HG02852 (cell line): Measurements from ENCODE around the gene LIG3.
"Not testable (repeated sequence)": the region's sequence is repeated elsewhere in the genome, so short reads cannot be mapped to it uniquely, and the experiment has no call there.

Experiments used
- ATAC-seq: cut with Tn5 transposase; IDR thresholded peaks from one replicate; pipeline ENCODE4 v1.9.1; 2021; ENCODE audit warnings: mild to moderate bottlenecking, moderate library complexity; ENCODE audit not compliant: unreplicated experiment

LIG3 gene

DNA sequence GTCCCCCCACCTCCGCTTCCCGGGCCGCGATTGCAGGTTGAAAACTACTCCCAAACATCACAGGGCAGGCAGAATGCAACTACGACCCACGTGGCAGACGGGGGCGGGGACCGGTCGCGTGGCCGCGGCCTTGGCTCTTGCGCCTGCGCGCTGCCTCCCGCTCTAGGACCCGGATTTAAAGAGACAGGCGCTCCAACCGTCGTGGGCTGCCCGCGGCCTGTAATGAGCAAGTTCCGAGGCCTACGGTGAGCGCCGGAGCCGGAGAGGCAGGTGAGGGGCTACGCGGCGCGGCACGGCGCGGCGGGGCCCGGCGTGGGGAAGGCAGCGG, at the start of gene LIG3:
LIG3 (plus strand) TSS at position 160 of the 328 bp plus-strand sequence. CDS start 2,494 bp downstream, outside the sequence.
- peak; percentile 84 for ATAC-seq

DNA sequence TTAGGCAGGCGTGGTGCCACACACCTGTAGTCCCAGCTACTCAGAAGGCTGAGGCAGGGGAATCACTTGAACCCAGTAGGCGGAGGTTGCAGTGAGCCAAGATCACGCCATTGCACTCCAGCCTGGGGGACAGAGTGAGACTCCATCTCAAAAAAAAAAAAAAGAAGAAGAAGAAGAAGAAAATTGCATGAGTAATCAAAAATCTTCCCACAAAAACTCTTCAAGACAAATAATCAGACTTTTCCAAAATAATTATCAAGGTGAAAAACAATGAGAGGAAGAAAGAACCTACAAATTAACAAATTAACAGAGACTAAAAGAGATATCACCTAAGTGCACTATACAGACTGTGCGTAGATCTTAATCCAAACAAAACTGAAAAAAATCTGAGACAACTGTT, 29.5 kb upstream of the LIG3 start:
- not testable (repeated sequence) for ATAC-seq

DNA sequence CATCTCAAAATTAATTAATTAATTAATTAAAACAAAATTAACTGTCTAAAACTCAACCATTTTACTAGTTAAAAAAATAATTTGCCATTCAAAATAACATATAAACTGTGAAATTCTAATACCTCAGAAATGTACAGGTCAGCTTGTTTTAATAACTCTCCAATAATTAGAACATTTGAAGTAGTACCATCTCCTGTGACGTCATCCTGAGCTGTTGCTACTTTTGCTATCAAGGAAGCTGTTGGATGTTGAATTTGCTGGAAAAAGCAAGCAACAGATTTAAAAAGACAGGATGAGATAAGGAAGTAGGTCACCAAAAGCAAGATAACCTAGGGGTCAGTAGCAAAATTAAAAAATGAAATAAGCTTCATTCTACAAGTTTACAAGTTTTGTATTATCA, 21.9 kb upstream of the LIG3 start:
- ATAC-seq: no peak

DNA sequence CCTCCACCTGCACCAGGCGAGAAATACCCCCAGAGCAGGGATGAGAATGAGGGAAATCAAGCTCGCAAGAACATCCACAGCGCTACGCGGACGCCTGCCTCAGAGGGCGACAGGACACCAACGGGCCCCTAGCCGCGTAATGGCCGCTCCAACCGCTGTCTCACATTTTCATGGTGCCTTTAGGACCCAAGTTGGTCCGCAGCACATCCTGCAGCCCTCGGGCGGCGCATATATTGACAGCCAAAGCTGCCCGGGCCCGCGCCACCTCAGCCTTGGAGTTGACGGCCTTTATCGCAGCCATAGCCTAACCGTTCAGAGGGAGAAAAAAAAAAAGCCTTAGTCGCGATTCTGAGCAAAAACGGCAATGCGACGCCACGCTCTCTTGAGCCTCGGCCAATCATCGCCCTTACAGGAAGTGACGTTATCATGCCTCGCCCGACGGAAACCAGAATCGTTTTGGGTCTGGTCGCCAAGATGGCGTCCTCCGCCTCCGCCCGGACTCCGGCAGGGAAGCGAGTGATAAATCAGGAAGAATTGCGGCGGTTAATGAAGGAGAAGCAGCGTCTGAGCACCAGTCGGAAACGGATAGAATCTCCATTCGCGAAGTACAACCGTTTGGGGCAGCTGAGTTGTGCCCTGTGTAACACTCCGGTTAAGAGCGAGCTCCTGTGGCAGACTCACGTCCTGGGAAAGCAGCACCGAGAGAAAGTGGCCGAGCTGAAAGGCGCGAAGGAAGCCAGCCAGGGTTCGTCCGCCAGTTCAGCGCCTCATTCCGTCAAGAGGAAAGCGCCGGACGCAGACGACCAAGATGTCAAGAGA, 19.0 kb upstream of the LIG3 start, which contains the start of the genes CCT6B and ZNF830:
CCT6B (minus strand) TSS at position 368 of the 819 bp plus-strand sequence; CDS start at position 301, 67 bp downstream.
ZNF830 (plus strand) TSS at position 448 of the 819 bp plus-strand sequence; CDS start at position 475, 27 bp downstream.
- peak; percentile 88 for ATAC-seq

DNA sequence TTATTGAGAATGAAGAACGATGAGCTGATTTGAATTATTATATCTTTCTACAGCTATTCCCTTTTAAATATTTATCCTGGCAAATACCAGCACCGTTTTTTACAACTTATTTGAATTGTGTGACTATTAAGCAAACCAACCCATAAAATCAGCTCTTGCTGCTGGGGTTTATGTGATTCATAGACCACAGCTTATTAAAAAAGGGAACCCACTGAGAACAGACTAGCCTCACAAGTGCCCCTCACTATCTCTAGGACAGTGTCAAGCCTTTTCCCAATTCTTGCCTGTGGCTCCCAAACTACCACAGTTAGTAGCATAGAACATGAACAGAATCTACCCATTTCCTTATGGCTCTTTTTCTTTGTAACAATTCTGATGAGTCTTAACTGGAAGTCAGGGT, 6.1 kb upstream of the LIG3 start:
- no peak for ATAC-seq

DNA sequence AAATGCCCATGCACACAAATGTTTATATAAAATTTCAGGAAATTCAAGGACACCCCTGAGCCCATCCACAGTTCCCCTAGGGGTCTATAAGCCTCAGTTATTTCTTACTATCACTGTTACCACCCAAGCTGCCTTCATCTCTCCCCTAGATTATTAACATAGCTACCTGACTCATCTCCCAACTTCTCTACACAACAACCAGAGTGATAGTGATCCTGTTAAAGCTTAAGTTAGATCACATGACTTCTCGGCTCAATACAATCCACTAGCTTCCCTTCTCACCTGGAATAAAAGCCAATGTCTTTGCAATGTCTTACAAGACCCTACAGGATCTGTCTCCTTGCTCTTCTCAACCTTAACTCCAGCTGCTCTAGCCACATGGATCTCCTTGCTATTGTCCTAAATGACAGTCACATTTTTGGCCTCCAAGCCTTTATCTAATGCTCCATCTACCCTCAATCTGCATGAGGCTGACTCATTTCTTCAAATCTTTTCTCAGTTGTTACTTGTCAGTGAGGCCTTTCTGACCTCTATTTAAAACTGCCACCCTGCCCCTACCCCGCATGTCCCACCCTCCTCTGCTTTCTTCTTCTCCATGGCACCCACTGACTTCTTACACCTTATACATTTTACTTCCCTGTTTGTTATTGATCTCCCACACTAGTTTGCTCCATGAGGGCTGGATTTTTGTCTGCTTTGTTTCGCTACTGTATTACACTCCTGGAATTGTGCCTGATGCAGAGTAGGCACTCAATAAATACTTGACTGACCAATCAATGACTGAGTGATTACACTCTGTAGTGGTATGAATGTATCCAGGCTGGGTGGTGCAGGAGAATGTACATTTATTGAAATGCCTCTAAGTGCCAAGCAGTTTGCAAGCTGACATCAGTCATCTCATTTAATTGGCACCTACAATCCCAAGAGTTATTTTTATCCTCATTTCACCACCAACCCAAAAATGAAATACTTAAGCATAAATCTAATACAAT, 5.2 kb upstream of the LIG3 start:
- no peak for ATAC-seq

DNA sequence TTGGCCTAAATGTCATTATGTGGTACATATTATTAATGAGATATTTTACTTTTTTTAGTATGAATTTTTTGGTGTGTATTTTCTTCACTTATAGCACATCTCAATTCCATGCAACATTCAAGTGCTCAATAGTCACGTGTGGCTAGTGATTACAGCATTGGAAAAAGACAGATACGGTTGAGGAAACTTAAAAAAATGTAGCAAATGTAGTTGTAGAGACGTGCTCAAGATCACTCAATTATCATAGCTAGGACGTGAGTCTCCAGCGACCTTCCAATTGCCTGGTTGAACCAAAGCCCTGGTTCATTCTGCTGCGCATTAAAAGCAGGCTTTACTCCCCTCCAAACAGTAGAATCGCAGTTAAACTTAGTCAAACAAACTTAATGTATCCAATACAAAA, 1.2 kb upstream of the LIG3 start:
- no peak for ATAC-seq

DNA sequence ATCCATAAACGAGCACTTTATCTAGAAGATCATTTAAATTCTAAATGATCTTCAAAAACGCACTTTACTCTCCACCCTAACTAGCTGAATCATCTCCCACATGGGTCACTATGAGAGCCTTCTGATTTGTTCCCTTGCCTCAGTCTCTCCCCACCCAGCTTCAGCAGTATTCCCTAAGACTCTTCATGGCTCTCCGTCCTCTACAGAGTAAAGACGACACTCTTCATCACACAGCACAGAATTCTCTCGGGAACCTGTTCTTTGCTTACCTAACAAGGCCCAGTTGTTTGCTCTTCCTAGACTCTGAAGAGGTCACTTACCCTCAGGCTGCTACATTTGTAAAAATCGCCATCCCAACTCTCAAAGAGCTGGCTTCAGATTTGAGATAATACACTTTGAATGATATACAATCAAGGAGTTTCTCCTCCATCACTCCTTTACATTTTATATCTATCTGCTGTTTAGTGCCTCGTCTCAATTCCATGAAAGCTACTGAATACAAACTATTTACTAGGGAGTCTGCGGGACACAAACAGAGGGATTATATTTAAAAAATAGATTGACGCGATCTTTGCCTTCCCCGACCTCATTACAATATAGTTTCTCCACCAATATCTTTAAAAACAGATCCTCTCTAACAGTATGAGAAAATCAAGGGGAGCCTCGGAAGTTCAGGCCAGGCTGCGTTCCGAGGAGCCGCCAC, 511 bp upstream of the LIG3 start:
- no peak for ATAC-seq

DNA sequence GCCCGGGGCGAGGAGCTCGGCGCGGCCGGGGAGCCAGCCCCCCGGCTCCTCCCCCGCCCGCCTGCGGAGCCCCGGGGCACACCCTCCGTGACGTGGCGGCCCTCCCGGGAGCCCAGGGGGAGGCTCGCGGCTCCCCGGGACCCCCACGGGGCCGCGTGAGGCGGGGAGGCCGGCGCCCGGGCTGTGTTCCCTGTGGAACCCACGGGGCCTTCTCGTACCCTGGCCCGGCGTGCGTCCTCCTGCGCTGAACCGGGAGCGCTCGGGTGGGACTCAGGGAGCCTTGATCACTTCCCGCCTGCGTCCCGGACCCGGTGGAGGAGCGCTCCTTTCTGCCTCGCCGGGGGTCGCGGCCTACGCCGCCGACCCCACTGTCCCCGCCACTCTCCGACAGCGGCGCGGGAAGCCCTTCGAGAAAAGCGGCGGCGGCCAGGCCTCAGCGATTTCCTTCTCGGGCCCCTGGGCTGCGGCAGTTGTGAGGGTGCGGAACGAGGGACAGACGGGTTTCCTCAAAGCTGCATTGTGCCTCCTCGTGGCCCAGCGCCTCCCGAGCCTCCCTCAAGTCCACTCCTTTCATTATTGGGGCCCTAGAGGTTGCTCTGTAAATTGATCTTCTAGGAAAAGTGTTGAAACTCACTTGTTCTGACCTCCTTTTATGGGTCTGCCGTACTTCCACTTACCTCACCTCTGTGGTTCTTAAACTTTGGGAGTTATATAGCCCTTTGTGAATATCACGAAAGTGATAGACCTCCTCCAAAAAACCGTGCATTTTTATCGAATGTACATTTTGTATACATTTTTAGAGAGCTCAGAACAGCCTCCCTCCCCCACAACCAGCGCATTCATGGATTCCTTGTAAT, 597 bp downstream of the LIG3 start:
- peak; percentile 78 for ATAC-seq

DNA sequence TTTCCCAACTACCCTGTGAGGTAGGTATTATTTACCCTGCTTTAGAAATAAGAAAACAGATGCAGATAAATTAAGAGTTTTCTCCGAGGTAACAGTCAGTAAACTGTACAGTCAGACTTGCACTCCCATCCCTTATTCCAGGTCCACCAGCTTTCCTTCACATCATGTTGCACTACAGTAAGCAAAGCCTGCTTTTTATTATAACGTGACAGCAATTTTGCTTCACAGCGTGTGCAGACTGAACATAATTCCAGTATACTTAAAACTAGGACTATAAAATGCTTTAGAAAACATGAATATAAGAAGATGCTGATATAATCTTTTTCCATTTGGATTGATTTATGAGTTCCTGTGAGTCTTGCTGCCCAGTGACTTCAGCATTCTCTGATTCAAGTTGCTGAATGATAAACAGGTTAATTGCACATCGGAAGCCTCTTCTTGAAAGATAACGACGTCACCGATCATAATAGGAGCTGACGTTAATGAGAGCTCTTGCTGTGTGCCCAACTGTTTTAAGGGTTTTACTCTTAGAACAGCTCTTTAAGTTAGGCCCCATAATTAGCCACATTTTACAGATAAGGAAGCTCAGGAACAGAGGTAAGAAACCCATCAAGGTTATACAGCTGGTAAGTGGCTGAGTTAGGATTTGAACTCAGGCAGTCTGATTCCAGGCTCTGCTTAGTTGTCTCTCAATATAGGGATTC, 1.4 kb downstream of the LIG3 start:
- ATAC-seq: no peak

DNA sequence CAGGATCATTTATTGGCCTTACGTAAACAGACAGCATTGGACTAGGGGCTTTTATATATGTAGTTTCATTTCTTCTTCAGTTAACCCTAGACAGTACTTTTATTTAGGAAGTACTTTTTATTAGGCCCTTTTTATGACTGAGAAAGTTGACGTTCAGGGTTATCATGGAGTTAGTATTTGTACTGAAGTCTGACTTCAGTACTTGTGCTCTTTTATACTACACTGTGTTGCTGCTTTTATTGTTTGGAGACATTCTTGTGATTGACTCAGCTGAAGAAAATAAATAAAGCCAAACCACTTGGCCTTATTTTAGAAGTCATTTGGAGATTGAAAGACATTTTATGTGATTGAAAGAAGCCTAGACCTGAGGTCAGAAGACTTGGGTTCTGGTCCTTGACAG, 6.9 kb downstream of the LIG3 start:
- ATAC-seq: no peak

DNA sequence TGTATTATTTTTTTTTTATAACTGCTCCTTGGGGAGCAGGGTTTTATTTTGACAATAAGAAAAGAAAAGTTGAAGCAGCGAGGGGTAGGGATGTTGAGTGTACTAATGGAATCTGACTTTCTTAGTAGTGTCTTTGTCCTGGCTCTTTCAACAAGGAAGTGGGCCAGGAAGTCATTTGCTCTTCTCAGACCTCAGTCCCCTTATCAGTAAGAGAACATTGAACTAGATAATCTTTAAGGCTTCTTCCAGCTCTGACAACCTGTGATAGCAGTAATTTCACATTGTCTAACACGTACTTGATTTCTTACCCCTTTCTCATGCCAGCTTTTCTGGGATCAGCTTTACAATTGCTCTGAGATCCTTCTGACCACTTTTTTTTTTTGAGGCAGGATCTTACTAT, 8.3 kb downstream of the LIG3 start:
- ATAC-seq: no peak

DNA sequence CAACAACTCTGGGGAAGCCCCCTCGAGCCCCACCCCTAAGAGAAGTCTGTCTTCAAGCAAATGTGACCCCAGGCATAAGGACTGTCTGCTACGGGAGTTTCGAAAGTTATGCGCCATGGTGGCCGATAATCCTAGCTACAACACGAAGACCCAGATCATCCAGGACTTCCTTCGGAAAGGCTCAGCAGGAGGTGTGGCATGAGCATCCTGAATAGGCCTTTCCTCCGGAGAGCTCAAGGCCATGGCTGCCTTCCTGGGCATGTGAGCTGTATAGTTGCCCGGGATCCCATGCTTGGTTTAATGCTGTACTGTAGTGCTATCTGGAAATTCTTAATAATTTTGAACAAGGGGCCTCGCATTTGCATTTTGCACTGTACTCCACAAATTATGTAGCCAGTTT, 9.2 kb downstream of the LIG3 start:
- ATAC-seq: no peak

DNA sequence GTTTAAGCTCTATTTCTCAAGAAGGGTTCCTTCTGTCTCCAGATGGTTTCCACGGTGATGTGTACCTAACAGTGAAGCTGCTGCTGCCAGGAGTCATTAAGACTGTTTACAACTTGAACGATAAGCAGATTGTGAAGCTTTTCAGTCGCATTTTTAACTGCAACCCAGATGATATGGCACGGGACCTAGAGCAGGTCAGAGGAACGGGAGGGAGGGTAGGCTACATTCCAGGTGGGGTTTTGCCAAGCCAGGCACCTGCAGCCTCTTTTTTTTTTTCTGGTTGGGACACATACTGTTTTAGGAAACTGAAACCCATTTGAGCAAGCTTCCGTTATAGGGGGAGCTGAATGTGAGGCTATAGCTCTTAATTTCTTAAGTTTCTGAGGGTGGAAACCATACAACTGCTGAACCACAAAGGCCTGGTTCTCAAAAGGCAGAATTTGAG, 10.6 kb downstream of the LIG3 start:
- ATAC-seq: no peak

DNA sequence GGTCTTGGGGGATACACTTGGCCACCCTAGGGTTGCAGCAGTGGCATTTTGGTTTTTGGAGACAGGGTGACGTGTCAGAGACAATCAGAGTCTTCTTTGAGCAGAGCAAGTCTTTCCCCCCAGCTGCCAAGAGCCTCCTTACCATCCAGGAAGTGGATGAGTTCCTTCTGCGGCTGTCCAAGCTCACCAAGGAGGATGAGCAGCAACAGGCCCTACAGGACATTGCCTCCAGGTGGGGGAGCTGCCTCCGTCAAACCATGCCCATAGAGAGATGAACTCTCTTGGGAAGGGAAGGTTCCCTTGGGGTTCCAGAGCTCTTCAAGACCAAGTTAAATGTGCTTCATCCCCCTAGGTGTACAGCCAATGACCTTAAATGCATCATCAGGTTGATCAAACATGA, 11.3 kb downstream of the LIG3 start:
- ATAC-seq: no peak

DNA sequence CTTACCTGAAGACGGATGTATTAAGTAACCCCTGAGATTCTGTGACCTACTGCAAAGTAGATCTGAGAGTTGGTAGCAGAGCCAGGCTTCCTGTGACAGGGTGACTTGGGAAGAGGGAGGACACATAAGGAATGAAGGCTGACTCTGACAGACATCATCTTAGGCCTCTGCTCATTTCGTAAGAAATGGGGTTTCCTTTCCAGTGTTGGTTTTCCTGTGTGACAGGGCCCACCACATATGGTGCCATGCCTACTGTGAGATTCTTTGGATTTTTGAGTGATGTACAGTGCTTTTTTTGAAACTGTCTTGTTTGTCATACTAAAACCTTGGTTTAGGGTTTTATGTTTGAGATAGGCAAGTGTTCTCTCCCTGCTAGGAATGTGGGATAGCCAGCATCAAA, 12.7 kb downstream of the LIG3 start:
- no peak for ATAC-seq

DNA sequence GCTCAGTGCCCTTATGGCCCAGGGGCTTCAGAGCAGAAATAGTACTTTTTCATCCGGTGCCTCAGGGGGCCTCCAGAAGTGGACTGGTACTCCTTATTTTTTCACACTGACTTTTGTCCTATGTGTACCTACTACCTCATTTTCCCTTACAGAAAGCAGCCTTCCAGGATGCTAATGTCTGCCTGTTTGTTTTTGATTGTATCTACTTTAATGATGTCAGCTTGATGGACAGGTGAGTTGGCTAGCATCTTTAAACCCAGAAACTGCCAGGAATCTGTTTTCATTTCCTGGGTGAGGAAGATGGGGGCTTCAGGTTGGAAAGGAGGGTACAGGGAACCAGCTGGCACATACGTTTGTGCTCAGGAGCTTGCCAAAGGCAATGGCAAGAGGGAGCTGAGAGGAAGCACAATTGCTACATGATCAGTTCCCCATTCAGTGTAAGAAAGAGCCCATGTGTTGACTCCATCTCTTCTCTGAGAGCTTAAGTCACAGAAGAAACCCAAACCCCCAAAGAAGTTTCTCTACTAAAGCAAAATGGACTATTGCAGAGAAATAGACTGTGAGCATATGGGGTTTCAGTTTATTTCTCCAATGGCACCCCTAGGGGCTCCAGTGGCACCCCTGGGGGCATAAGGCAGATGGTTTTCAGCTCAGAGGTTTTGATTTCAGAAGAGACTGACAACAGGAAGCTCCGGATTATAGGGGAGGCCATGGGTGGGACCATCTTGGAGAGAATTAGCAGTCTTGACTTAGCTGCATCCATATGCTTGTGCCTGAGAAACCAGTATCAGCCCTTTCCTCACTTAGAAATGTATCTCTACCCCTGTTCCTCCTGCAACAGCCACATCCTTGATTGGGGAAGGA, 16.3 kb downstream of the LIG3 start:
- ATAC-seq: no peak

DNA sequence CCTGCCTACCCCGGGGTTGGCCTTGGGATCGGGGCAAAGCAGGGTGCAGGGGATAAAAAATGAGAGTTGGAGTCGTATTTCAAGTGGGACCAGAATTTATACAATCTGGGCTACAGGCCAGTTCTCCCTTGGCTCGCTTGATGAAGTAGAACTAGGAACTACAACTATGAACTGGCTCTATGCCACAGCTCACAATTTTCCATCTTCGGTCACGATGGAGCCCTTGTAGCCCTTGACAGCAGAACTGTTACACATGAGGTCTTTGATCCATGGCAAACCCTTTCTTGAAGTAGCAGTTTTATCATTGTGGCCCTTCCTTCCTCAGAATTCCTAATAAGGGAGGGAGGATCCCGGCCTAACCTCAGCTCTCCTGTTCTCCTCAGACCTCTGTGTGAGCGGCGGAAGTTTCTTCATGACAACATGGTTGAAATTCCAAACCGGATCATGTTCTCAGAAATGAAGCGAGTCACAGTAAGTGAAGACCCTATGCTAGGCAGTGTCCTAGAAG, 17.1 kb downstream of the LIG3 start:
- ATAC-seq: no peak
